Myometrial cell (primary cell): ENCODE measurements around the gene PXYLP1. TPM values are rescaled to one million over a fixed set of nuclear protein-coding genes. Genes with fewer than 3 reads are reported as not detected.

Source experiments
- total RNA-seq: library from RNA; depleted of rRNA; stranded (reverse); fragments of >200 nt; gene quantifications from 2 replicates; pipeline ENCODE4 v1.2.3, GENCODE V29; 2015

Gene PXYLP1
- total RNA-seq = 6.3 and 8.2 TPM in 2 replicates

GRCh38 chr3:141231101-141231951 is at the start of gene PXYLP1:
Gene PXYLP1 (plus strand): TSS chr3:141231825. CDS start chr3:141260176, 28,351 bp downstream.

Other genes with a start within 250 kb of the PXYLP1 start
- gene SPSB4, start 180.5 kb upstream of the PXYLP1 start, total RNA-seq = not detected in 2 replicates
- gene ZBTB38, start 136.7 kb downstream of the PXYLP1 start, total RNA-seq = 83.6 and 108 TPM in 2 replicates